ENCODE data around the gene VWA5B2.

VWA5B2 gene

GRCh38 chr3:184229394-184230080 is at the start of gene VWA5B2:
VWA5B2 (plus strand) TSS chr3:184229585; CDS start chr3:184230529, 944 bp downstream.
- TF ChIP-seq ZNF274 (IDR thresholded peaks at IDR 0.05; ENCODE audit: low read depth, low read length) = no peak
- H3K4me3 ChIP-seq (ENCODE audit: low read length) = peak within 1 kb of the TSS; percentile 41; the same call in 1 of the 2 replicates

- H3K4me3 ChIP-seq (ENCODE audit: low read length) = no peak overlapping the region
- TF ChIP-seq ZNF274 (IDR thresholded peaks at IDR 0.05; ENCODE audit: low read depth, low read length) = no peak
These were observed 49.2 kb upstream of the VWA5B2 start for GRCh38 chr3:184180165-184180564.

- no peak overlapping the region for H3K4me3 ChIP-seq (ENCODE audit: low read length)
- no peak for TF ChIP-seq ZNF274 (IDR thresholded peaks at IDR 0.05; ENCODE audit: low read depth, low read length)
These were observed 47.8 kb upstream of the VWA5B2 start for GRCh38 chr3:184181596-184181995.

- no peak for TF ChIP-seq ZNF274 (IDR thresholded peaks at IDR 0.05; ENCODE audit: low read depth, low read length)
- no peak overlapping the region for H3K4me3 ChIP-seq (ENCODE audit: low read length)
These were observed 45.7 kb upstream of the VWA5B2 start for GRCh38 chr3:184183679-184184078.

GRCh38 chr3:184184546-184185230 is 44.7 kb upstream of the VWA5B2 start:
- no peak for TF ChIP-seq ZNF274 (IDR thresholded peaks at IDR 0.05; ENCODE audit: low read depth, low read length)
- H3K4me3 ChIP-seq (ENCODE audit: low read length) = no peak overlapping the region

- no peak for TF ChIP-seq ZNF274 (IDR thresholded peaks at IDR 0.05; ENCODE audit: low read depth, low read length)
- peak overlapping the region; percentile 96; the same call in 1 of the 2 replicates for H3K4me3 ChIP-seq (ENCODE audit: low read length)
These were observed 43.8 kb upstream of the VWA5B2 start for GRCh38 chr3:184185461-184186183.

GRCh38 chr3:184186184-184186901 is 43.0 kb upstream of the VWA5B2 start, which contains the start of gene ABCF3:
ABCF3 (plus strand) TSS chr3:184186199; CDS start chr3:184186208, 9 bp downstream.
- peak within 1 kb of the TSS; percentile 96 for H3K4me3 ChIP-seq (ENCODE audit: low read length)
- TF ChIP-seq ZNF274 (IDR thresholded peaks at IDR 0.05; ENCODE audit: low read depth, low read length) = no peak

GRCh38 chr3:184186902-184187207 is 42.5 kb upstream of the VWA5B2 start:
- no peak for TF ChIP-seq ZNF274 (IDR thresholded peaks at IDR 0.05; ENCODE audit: low read depth, low read length)
- H3K4me3 ChIP-seq (ENCODE audit: low read length) = peak overlapping the region; percentile 96

GRCh38 chr3:184188080-184188479 is 41.3 kb upstream of the VWA5B2 start:
- no peak overlapping the region for H3K4me3 ChIP-seq (ENCODE audit: low read length)
- TF ChIP-seq ZNF274 (IDR thresholded peaks at IDR 0.05; ENCODE audit: low read depth, low read length) = no peak

- no peak for TF ChIP-seq ZNF274 (IDR thresholded peaks at IDR 0.05; ENCODE audit: low read depth, low read length)
- H3K4me3 ChIP-seq (ENCODE audit: low read length) = no peak overlapping the region
These were observed 40.0 kb upstream of the VWA5B2 start for GRCh38 chr3:184189421-184189820.

GRCh38 chr3:184192889-184193288 is 36.5 kb upstream of the VWA5B2 start:
- TF ChIP-seq ZNF274 (IDR thresholded peaks at IDR 0.05; ENCODE audit: low read depth, low read length) = no peak
- H3K4me3 ChIP-seq (ENCODE audit: low read length) = no peak overlapping the region

GRCh38 chr3:184193991-184194539 is 35.3 kb upstream of the VWA5B2 start:
- TF ChIP-seq ZNF274 (IDR thresholded peaks at IDR 0.05; ENCODE audit: low read depth, low read length) = no peak
- H3K4me3 ChIP-seq (ENCODE audit: low read length) = no peak overlapping the region

- no peak overlapping the region for H3K4me3 ChIP-seq (ENCODE audit: low read length)
- TF ChIP-seq ZNF274 (IDR thresholded peaks at IDR 0.05; ENCODE audit: low read depth, low read length) = no peak
These were observed 32.8 kb upstream of the VWA5B2 start for GRCh38 chr3:184196536-184196935.

GRCh38 chr3:184198509-184198908 is 30.9 kb upstream of the VWA5B2 start:
- TF ChIP-seq ZNF274 (IDR thresholded peaks at IDR 0.05; ENCODE audit: low read depth, low read length) = no peak

More at GRCh38 chr3:184198509-184198908, 30.9 kb upstream of the VWA5B2 start:
- H3K4me3 ChIP-seq (ENCODE audit: low read length) = no peak overlapping the region
